Smooth muscle cell of the coronary artery (primary cell): ENCODE data around the gene ARMC9. TPM values are rescaled to one million over a fixed set of nuclear protein-coding genes. Genes with fewer than 3 reads are reported as not detected.

ENCODE experiments used
- total RNA-seq: library from RNA; depleted of rRNA; stranded (reverse); fragments of >200 nt; gene quantifications from 2 replicates; pipeline ENCODE4 v1.2.3, GENCODE V29; 2014; ENCODE audit warnings: low replicate concordance

The ARMC9 gene, protein sequence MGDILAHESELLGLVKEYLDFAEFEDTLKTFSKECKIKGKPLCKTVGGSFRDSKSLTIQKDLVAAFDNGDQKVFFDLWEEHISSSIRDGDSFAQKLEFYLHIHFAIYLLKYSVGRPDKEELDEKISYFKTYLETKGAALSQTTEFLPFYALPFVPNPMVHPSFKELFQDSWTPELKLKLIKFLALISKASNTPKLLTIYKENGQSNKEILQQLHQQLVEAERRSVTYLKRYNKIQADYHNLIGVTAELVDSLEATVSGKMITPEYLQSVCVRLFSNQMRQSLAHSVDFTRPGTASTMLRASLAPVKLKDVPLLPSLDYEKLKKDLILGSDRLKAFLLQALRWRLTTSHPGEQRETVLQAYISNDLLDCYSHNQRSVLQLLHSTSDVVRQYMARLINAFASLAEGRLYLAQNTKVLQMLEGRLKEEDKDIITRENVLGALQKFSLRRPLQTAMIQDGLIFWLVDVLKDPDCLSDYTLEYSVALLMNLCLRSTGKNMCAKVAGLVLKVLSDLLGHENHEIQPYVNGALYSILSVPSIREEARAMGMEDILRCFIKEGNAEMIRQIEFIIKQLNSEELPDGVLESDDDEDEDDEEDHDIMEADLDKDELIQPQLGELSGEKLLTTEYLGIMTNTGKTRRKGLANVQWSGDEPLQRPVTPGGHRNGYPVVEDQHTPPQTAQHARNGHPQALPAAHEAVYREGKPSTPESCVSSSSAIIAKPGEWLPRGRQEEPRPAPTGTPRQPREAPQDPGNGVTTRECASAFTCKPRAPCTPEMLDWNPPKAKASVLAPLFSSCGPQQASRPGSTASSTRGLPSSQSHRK
- total RNA-seq: 93.4 and 147 TPM in 2 replicates

DNA sequence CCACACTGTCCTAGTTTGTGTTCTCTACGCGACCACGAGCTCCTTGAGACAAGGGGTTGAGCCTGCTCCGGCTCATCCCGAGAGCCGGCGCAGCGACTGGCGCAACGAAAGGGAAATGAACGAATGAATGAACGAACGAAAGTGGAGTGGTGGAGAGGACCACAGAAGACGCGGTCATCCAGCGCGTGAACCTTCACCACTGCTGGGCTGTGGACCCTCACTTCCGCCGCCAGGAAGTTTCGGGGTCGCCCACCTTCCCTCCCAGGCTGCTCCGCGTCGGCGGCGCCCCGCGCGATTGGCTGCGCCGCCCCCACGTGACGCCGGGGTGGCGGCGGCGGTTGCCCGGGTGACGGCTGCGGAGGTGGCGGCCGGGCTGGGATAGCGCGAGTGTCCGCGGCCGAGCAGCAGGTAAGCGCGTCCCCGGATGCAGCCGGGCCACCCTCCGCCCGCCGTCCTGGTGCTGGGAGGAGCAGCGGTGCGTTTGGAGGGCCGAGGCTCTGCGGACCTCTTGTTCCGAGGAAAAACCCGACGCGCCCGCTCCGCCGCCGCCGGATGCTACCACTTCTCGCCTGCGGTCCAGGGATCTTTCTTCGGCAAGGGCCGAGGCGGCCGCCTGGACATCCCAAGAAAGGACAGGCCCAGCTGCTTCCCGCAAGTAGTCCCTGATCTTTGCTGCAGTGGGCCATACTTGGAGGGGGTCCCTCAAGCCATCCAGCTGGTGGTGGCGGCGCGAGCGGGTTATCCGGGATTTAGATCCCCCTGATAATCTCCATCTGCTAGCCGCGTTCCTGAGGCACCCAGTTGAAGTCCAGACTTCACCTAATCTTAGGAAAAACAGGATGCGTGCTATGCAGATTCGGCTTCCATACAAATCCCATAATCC, at the start of gene ARMC9:
Gene ARMC9 (plus strand): TSS at position 341 of the 883 bp plus-strand sequence. CDS start 7,608 bp downstream, outside the sequence.

DNA sequence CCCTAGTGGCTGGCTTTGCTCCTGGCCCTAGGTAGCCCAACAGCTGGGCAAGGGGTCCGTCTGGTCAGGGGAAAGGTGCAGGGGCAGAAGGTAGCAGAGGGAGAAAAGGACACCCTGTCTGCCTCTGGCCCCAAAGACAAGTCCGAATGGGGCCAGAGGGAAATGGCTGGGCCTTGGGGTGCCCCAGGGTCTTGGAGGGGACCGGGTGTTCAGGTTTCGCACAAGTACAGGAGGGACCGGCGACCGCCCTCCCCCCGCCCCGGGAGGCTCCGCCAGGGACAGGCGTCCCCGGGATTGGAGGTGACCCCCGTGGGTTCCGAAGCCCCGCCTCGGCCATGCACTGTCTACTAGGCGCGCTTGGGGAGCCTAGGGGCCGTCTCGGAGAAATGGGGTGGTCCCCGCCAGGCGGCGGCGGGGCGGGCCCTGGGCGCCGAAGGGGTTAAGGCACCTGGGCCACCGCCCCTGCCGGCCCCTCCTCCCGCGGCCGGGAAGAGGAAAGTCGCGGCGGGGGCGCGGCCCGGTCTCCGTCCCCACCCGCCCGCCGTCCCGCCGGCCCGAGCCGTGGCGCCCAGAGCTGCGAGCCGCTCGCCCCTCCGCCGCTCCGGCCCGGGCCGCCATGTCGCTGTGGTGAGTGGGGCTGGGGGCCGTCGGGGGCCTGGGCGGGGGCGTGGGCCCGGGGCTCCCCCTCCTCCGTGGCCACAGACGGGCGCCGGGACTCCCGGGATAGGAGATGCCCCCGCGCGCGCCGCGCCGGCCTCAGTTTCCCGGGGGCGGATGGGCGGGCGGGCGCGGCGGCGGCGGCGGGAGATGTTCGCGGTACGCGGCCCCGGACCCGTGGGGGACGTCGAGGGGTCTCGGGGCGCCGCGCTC, 197.0 kb downstream of the ARMC9 start, which contains the start of gene B3GNT7:
Gene B3GNT7 (plus strand): TSS at position 523 of the 870 bp plus-strand sequence. CDS start 94 bp downstream, at position 617.

Other genes with a start within 250 kb of the ARMC9 start
- not detected in 2 replicates for gene SPATA3, start 202.5 kb upstream of the ARMC9 start, total RNA-seq
- gene C2orf72, start 161.1 kb upstream of the ARMC9 start, total RNA-seq: under 0.01 and 0.23 TPM in 2 replicates
- gene PSMD1, start 141.8 kb upstream of the ARMC9 start, total RNA-seq: 131 and 184 TPM in 2 replicates
- gene HTR2B, start 73.6 kb upstream of the ARMC9 start, total RNA-seq: 14.8 and 35.6 TPM in 2 replicates
- 0.75 TPM in 1 of 2 replicates, not detected in the other for gene B3GNT7, start 197.1 kb downstream of the ARMC9 start, total RNA-seq